ENCODE data around the gene TNNT3.
"Not testable (repeated sequence)": the region's sequence is repeated elsewhere in the genome, so short reads cannot be mapped to it uniquely, and the experiment has no call there.

TNNT3 gene

GRCh38 chr11:1938343-1939005 is 19.0 kb downstream of the TNNT3 start:
- no peaks in the 10 kb centered on the region for H3K36me3 Mint-ChIP-seq (ENCODE audit: low read depth)
- no peaks in the 10 kb centered on the region for H3K9me3 Mint-ChIP-seq
- no peaks in the 10 kb centered on the region for H3K27me3 Mint-ChIP-seq
- no peak overlapping the region for H3K27ac Mint-ChIP-seq
- no peak overlapping the region for H3K4me3 Mint-ChIP-seq
- peaks cover 8% of the 10 kb centered on the region for H3K4me1 Mint-ChIP-seq (ENCODE audit: low read depth)
- no peak for DNase-seq

GRCh38 chr11:1939006-1939625 is 19.6 kb downstream of the TNNT3 start:
- H3K27me3 Mint-ChIP-seq, result no peaks in the 10 kb centered on the region
- no peak for DNase-seq
- no peak overlapping the region for H3K27ac Mint-ChIP-seq
- no peaks in the 10 kb centered on the region for H3K36me3 Mint-ChIP-seq (ENCODE audit: low read depth)
- H3K4me1 Mint-ChIP-seq (ENCODE audit: low read depth), result peaks cover 8% of the 10 kb centered on the region
- H3K4me3 Mint-ChIP-seq, result no peak overlapping the region
- H3K9me3 Mint-ChIP-seq, result no peaks in the 10 kb centered on the region

GRCh38 chr11:1939788-1940187 is 20.3 kb downstream of the TNNT3 start:
- not testable (repeated sequence) for H3K4me1 Mint-ChIP-seq (ENCODE audit: low read depth); H3K4me3 Mint-ChIP-seq; H3K9me3 Mint-ChIP-seq; H3K27me3 Mint-ChIP-seq; DNase-seq; H3K36me3 Mint-ChIP-seq (ENCODE audit: low read depth)
- H3K27ac Mint-ChIP-seq, result peak overlapping the region; percentile 60

GRCh38 chr11:1942558-1943260 is 23.2 kb downstream of the TNNT3 start:
- H3K4me1 Mint-ChIP-seq (ENCODE audit: low read depth), result peaks cover 8% of the 10 kb centered on the region
- no peaks in the 10 kb centered on the region for H3K27me3 Mint-ChIP-seq
- no peaks in the 10 kb centered on the region for H3K9me3 Mint-ChIP-seq
- H3K27ac Mint-ChIP-seq, result no peak overlapping the region
- H3K4me3 Mint-ChIP-seq, result no peak overlapping the region
- H3K36me3 Mint-ChIP-seq (ENCODE audit: low read depth), result no peaks in the 10 kb centered on the region
- DNase-seq, result no peak

GRCh38 chr11:1943576-1943975 is 24.1 kb downstream of the TNNT3 start:
- no peak overlapping the region for H3K27ac Mint-ChIP-seq
- H3K9me3 Mint-ChIP-seq, result no peaks in the 10 kb centered on the region
- H3K36me3 Mint-ChIP-seq (ENCODE audit: low read depth), result no peaks in the 10 kb centered on the region
- no peak overlapping the region for H3K4me3 Mint-ChIP-seq
- peaks cover 8% of the 10 kb centered on the region for H3K4me1 Mint-ChIP-seq (ENCODE audit: low read depth)
- no peaks in the 10 kb centered on the region for H3K27me3 Mint-ChIP-seq
- DNase-seq, result no peak

GRCh38 chr11:1943977-1944376 is 24.5 kb downstream of the TNNT3 start:
- H3K27me3 Mint-ChIP-seq, result no peaks in the 10 kb centered on the region
- H3K4me3 Mint-ChIP-seq, result no peak overlapping the region
- H3K27ac Mint-ChIP-seq, result no peak overlapping the region
- DNase-seq, result no peak
- H3K36me3 Mint-ChIP-seq (ENCODE audit: low read depth), result no peaks in the 10 kb centered on the region
- peaks cover 6% of the 10 kb centered on the region for H3K4me1 Mint-ChIP-seq (ENCODE audit: low read depth)
- no peaks in the 10 kb centered on the region for H3K9me3 Mint-ChIP-seq

- Mint-ChIP-seq H3K9me3 (no peaks in the 10 kb centered on the region), H3K4me3 (no peak within 1 kb of the TSS), H3K27me3 (no peaks in the 10 kb centered on the region), H3K27ac (no peak within 1 kb of the TSS), H3K4me1 (ENCODE audit: low read depth) (no peaks in the 10 kb centered on the region), H3K36me3 (ENCODE audit: low read depth) (no peaks in the 10 kb centered on the region)
- no peak for DNase-seq
These were observed 27.4 kb downstream of the TNNT3 start, which contains the start of gene MRPL23 for GRCh38 chr11:1946812-1947484. Gene MRPL23, plus strand, starts transcription at chr11:1947332. Its CDS starts 31 bp downstream, at chr11:1947363.

- no peaks in the 10 kb centered on the region for H3K36me3 Mint-ChIP-seq (ENCODE audit: low read depth)
- H3K27ac Mint-ChIP-seq, result no peak overlapping the region
- no peak overlapping the region for H3K4me3 Mint-ChIP-seq
- H3K4me1 Mint-ChIP-seq (ENCODE audit: low read depth), result no peaks in the 10 kb centered on the region
- H3K9me3 Mint-ChIP-seq, result no peaks in the 10 kb centered on the region
- H3K27me3 Mint-ChIP-seq, result no peaks in the 10 kb centered on the region
- no peak for DNase-seq
These were observed 28.2 kb downstream of the TNNT3 start for GRCh38 chr11:1947592-1948237.

GRCh38 chr11:1948389-1948788 is 28.9 kb downstream of the TNNT3 start:
- no peak overlapping the region for H3K27ac Mint-ChIP-seq
- H3K36me3 Mint-ChIP-seq (ENCODE audit: low read depth), result no peaks in the 10 kb centered on the region
- H3K4me1 Mint-ChIP-seq (ENCODE audit: low read depth), result no peaks in the 10 kb centered on the region
- H3K27me3 Mint-ChIP-seq, result no peaks in the 10 kb centered on the region
- no peaks in the 10 kb centered on the region for H3K9me3 Mint-ChIP-seq
- DNase-seq, result no peak
- no peak overlapping the region for H3K4me3 Mint-ChIP-seq

GRCh38 chr11:1949302-1949701 is 29.8 kb downstream of the TNNT3 start:
- no peaks in the 10 kb centered on the region for H3K9me3 Mint-ChIP-seq
- H3K4me1 Mint-ChIP-seq (ENCODE audit: low read depth), result no peaks in the 10 kb centered on the region
- no peaks in the 10 kb centered on the region for H3K36me3 Mint-ChIP-seq (ENCODE audit: low read depth)
- no peak for DNase-seq
- no peak overlapping the region for H3K4me3 Mint-ChIP-seq
- H3K27me3 Mint-ChIP-seq, result no peaks in the 10 kb centered on the region
- H3K27ac Mint-ChIP-seq, result no peak overlapping the region

GRCh38 chr11:1949922-1950321 is 30.4 kb downstream of the TNNT3 start:
- Mint-ChIP-seq H3K27ac (no peak overlapping the region), H3K9me3 (no peaks in the 10 kb centered on the region), H3K36me3 (ENCODE audit: low read depth) (no peaks in the 10 kb centered on the region), H3K27me3 (no peaks in the 10 kb centered on the region), H3K4me1 (ENCODE audit: low read depth) (no peaks in the 10 kb centered on the region), H3K4me3 (no peak overlapping the region)
- no peak for DNase-seq

GRCh38 chr11:1952806-1953482 is 33.4 kb downstream of the TNNT3 start:
- H3K4me1 Mint-ChIP-seq (ENCODE audit: low read depth), result no peaks in the 10 kb centered on the region
- no peaks in the 10 kb centered on the region for H3K27me3 Mint-ChIP-seq
- DNase-seq, result no peak
- H3K4me3 Mint-ChIP-seq, result no peak overlapping the region
- H3K9me3 Mint-ChIP-seq, result no peaks in the 10 kb centered on the region
- H3K27ac Mint-ChIP-seq, result no peak overlapping the region
- H3K36me3 Mint-ChIP-seq (ENCODE audit: low read depth), result no peaks in the 10 kb centered on the region

- Mint-ChIP-seq H3K27me3 (no peaks in the 10 kb centered on the region), H3K4me1 (ENCODE audit: low read depth) (no peaks in the 10 kb centered on the region), H3K4me3 (no peak overlapping the region), H3K9me3 (no peaks in the 10 kb centered on the region), H3K27ac (no peak overlapping the region), H3K36me3 (ENCODE audit: low read depth) (no peaks in the 10 kb centered on the region)
- DNase-seq, result peak; percentile 41
These were observed 34.2 kb downstream of the TNNT3 start for GRCh38 chr11:1953489-1954266.

All from activated T-cell treated with anti-CD3 and anti-CD28 coated beads, Interleukin-2, amount 50 U/mL, for 24 hours (primary cell).